Liver (tissue), 3 donors: ENCODE measurements around the gene CNBP.

Experiments used
- ATF3 ChIP-seq: IDR thresholded peaks from 2 replicates; pipeline ENCODE4 v1.6.1; 2016; ENCODE audit warnings: antibody characterized with exemption
- EGR1 ChIP-seq, 2 donors: IDR thresholded peaks; 2 replicates each; pipeline ENCODE4 v1.6.1; 2016 to 2018; ENCODE audit warnings: antibody characterized with exemption in 2 of 2, low read depth in 2 of 2
- FOXA1 ChIP-seq: IDR thresholded peaks from 2 replicates; pipeline ENCODE4 v1.6.1; 2016; ENCODE audit warnings: antibody characterized with exemption
- RAD21 ChIP-seq, 2 donors: IDR thresholded peaks; 2 replicates each; pipeline ENCODE4 v1.6.1; 2016; ENCODE audit warnings: antibody characterized with exemption in 2 of 2, mild to moderate bottlenecking in 2 of 2
- TF ChIP-seq, protein P1 (sequence below): fragments of 150-350 bp; IDR thresholded peaks from 2 replicates; pipeline ENCODE4 v1.5.1; 2017; ENCODE audit warnings: improper control_type of control experiment, low read depth, low read length; ENCODE audit not compliant: missing input control
- TF ChIP-seq, protein P2 (sequence below): IDR thresholded peaks from 2 replicates; pipeline ENCODE4 v1.6.1; 2016; ENCODE audit warnings: antibody characterized with exemption
- donor health status: healthy.
- donor health status: healthy.

- TF ChIP-seq EGR1 (IDR thresholded peaks at IDR 0.05; ENCODE audit: low read depth in 2 of 2): no peak
- no peak for TF ChIP-seq RAD21 (IDR thresholded peaks at IDR 0.05)
- TF ChIP-seq ATF3: no peak
- TF ChIP-seq, protein P1, sequence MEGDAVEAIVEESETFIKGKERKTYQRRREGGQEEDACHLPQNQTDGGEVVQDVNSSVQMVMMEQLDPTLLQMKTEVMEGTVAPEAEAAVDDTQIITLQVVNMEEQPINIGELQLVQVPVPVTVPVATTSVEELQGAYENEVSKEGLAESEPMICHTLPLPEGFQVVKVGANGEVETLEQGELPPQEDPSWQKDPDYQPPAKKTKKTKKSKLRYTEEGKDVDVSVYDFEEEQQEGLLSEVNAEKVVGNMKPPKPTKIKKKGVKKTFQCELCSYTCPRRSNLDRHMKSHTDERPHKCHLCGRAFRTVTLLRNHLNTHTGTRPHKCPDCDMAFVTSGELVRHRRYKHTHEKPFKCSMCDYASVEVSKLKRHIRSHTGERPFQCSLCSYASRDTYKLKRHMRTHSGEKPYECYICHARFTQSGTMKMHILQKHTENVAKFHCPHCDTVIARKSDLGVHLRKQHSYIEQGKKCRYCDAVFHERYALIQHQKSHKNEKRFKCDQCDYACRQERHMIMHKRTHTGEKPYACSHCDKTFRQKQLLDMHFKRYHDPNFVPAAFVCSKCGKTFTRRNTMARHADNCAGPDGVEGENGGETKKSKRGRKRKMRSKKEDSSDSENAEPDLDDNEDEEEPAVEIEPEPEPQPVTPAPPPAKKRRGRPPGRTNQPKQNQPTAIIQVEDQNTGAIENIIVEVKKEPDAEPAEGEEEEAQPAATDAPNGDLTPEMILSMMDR: no peak
- TF ChIP-seq, protein P2, sequence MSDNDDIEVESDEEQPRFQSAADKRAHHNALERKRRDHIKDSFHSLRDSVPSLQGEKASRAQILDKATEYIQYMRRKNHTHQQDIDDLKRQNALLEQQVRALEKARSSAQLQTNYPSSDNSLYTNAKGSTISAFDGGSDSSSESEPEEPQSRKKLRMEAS: no peak
- TF ChIP-seq FOXA1: no peak
Measured at GRCh38 chr3:129180461-129180860, 3.2 kb downstream of the CNBP start.
